Measurements from ENCODE around the gene NRG3. TPM values are rescaled to one million over a fixed set of nuclear protein-coding genes. Genes with fewer than 3 reads are reported as not detected.

NRG3 gene
- total and polyA plus RNA-seq, 3 donors from 2014 or later = 2.7 to 3.9 (median 2.7) TPM

DNA sequence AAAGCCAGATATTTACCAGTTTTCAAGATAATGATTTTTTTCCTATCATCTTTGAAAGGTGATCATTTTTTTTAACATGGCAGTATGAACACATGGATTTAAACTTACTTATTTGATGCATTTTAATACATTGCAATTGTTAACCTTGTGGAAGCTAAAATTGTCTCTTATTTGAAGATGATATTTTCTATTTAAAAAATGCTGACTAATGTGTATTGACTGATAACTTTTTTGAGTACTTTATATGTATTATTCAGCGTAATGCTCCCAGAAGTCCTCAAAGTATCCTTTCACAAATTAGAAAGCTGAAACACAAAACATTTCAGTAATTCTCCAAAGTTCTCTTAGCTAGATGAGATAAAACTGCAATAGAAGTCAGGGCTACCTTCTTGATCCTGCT is 677.3 kb downstream of the NRG3 start:
- no peaks in the 10 kb centered on the region for H3K9me3 ChIP-seq
- intact Hi-C loops (cut with DNase I; ENCODE audit: low total_unique reads) = no loop called here
- H3K27me3 ChIP-seq = no peaks in the 10 kb centered on the region
- no peak overlapping the region for H3K27ac ChIP-seq
- H3K4me1 ChIP-seq = no peaks in the 10 kb centered on the region
- TF ChIP-seq POLR2A (IDR thresholded peaks at IDR 0.05) (no peak), CTCF (IDR thresholded peaks at IDR 0.05) (no peak)
- WGBS, 2 donors = 95 to 100% methylated on average over 1 of the region's 1 CpG
- no peaks in the 10 kb centered on the region for H3K36me3 ChIP-seq (ENCODE audit: low read depth, missing control alignments)
- H3K4me3 ChIP-seq = no peak overlapping the region
- DNase-seq = no peak

DNA sequence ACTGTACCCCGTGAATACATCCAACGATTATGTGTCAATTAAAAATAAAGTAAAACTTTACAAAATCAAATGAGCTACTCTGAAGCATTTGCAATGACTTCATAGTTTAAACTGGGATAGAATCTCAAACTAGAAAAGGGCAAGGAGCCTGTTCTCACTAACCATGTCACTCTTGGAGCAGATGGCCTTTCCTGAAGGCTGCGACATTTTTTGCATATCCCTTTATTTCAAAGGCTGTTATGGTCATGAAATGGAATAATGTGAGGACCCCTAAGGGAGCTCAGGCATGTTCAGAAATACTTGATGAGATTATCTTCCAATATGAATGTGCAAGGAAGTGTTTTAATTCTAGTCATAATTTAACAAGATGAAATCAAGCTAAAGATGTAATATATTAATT is 679.4 kb downstream of the NRG3 start:
- no peak overlapping the region for H3K4me3 ChIP-seq
- WGBS, 2 donors = 95% methylated on average over 3 of the region's 3 CpGs
- TF ChIP-seq CTCF (IDR thresholded peaks at IDR 0.05) = no peak
- no peak for TF ChIP-seq POLR2A (IDR thresholded peaks at IDR 0.05)
- no peak overlapping the region for H3K27ac ChIP-seq
- no peaks in the 10 kb centered on the region for H3K27me3 ChIP-seq
- no peak for DNase-seq
- intact Hi-C loops (cut with DNase I; ENCODE audit: low total_unique reads) = no loop called here
- no peaks in the 10 kb centered on the region for H3K36me3 ChIP-seq (ENCODE audit: low read depth, missing control alignments)
- no peaks in the 10 kb centered on the region for H3K4me1 ChIP-seq
- no peaks in the 10 kb centered on the region for H3K9me3 ChIP-seq

DNA sequence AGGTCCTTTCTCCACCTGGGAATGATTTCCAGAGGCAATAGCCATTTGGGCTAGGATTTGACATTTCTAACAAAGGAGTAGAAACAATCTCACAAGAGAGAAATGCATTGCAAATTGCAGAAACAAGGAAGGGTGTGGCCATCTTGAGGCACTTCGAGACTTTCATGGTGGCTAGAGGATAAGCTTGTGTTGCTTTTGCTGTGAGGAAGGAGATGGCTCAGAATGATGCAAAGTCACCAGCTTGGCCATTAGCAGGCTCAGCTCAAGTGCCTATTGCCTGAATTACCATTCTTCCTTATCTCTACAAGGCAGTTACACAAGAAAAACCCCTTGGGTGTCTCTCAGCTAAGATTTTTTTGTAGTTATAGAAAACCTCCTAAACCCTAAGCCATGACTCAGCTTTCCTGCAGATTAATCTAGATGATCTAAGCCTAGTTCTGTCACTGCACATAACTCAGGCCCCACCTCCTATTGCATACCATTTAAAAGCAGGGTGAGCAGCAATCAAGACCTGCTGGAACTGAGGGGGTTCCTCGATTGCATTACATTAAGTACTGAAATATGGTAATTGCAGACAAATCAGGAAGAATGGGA is 683.1 kb downstream of the NRG3 start:
- no peaks in the 10 kb centered on the region for H3K27me3 ChIP-seq
- intact Hi-C loops (cut with DNase I; ENCODE audit: low total_unique reads) = no loop called here
- no peaks in the 10 kb centered on the region for H3K36me3 ChIP-seq (ENCODE audit: low read depth, missing control alignments)
- WGBS, 2 donors = 82 to 94% methylated on average over 2 of the region's 2 CpGs
- no peak overlapping the region for H3K27ac ChIP-seq
- TF ChIP-seq POLR2A (IDR thresholded peaks at IDR 0.05) = no peak
- no peak for TF ChIP-seq CTCF (IDR thresholded peaks at IDR 0.05)
- no peak overlapping the region for H3K4me3 ChIP-seq
- DNase-seq = no peak
- no peaks in the 10 kb centered on the region for H3K9me3 ChIP-seq
- H3K4me1 ChIP-seq = no peaks in the 10 kb centered on the region

GRCh38 chr10:82564353-82565196 is 689.6 kb downstream of the NRG3 start:
- H3K4me1 ChIP-seq = no peaks in the 10 kb centered on the region
- no peak overlapping the region for H3K27ac ChIP-seq
- H3K9me3 ChIP-seq = no peaks in the 10 kb centered on the region
- DNase-seq = no peak
- H3K4me3 ChIP-seq = no peak overlapping the region
- TF ChIP-seq POLR2A (IDR thresholded peaks at IDR 0.05) (no peak), CTCF (IDR thresholded peaks at IDR 0.05) (no peak)
- WGBS, 2 donors = 82 to 93% methylated on average over 7 of the region's 7 CpGs
- H3K27me3 ChIP-seq = no peaks in the 10 kb centered on the region
- intact Hi-C loops (cut with DNase I; ENCODE audit: low total_unique reads) = no loop called here
- no peaks in the 10 kb centered on the region for H3K36me3 ChIP-seq (ENCODE audit: low read depth, missing control alignments)

GRCh38 chr10:82565197-82565575 is 690.2 kb downstream of the NRG3 start:
- Histone ChIP-seq H3K36me3 (ENCODE audit: low read depth, missing control alignments) (no peaks in the 10 kb centered on the region), H3K4me1 (no peaks in the 10 kb centered on the region), H3K27me3 (no peaks in the 10 kb centered on the region), H3K9me3 (no peaks in the 10 kb centered on the region), H3K4me3 (no peak overlapping the region), H3K27ac (no peak overlapping the region)
- DNase-seq = no peak
- no peak for TF ChIP-seq CTCF (IDR thresholded peaks at IDR 0.05)
- no peak for TF ChIP-seq POLR2A (IDR thresholded peaks at IDR 0.05)
- intact Hi-C loops (cut with DNase I; ENCODE audit: low total_unique reads) = no loop called here

Measured in testis (tissue), 3 donors.